Measurements from ENCODE around the gene C2CD4C.
"Not testable (repeated sequence)": the region's sequence is repeated elsewhere in the genome, so short reads cannot be mapped to it uniquely, and the experiment has no call there.

The C2CD4C gene

GRCh38 chr19:362154-362553 lies 46.8 kb downstream of the C2CD4C start:
- DNase-seq: no peak

DNA sequence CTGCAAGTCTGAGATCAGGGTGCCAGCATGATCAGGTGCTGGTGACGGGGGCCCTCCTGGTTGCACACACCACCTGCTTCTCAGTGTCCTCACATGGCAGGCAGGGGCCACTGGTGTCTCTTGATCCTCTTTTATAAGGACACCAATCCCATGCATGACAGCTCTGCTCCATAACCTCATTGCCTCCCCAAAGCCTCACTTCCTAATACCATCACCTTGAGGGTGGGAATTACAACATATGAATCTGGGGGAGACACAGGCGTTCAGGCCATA lies 49.4 kb downstream of the C2CD4C start:
- no peak for DNase-seq

DNA sequence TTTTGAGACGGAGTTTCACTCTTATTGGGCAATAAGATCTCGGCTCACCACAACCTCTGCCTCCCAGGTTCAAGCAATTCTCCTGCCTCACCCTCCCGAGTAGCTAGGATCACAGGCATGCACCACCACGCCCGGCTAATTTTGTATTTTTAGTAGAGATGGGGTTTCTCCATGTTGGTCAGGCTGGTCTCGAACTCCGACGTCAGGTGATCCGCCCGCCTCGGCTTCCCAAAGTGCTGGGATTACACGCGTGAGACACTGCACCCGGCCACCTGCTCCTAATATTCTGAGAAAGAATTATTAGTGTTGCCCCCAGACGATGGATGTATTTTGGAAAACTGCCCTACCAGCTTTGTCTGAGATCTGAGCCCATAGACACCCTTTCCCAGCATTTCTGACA lies 53.4 kb downstream of the C2CD4C start:
- not testable (repeated sequence) for DNase-seq
